HEK293 (cell line): Measurements from ENCODE around the gene KCNJ11.
A peak's percentile ranks its signal among the peaks of the same experiment; 100 is the strongest.

Experiments used
- FEZF1 ChIP-seq: fragments of 450-650 bp; formaldehyde crosslinking; IDR thresholded peaks from 2 replicates; pipeline ENCODE4 v1.5.1; 2016; ENCODE audit warnings: missing biosample characterization, missing genetic modification characterization
- GLI2 ChIP-seq: fragments of 450-650 bp; formaldehyde crosslinking; IDR thresholded peaks from 2 replicates; pipeline ENCODE4; 2017; ENCODE audit warnings: missing biosample characterization, missing genetic modification characterization, low read depth, borderline replicate concordance
- HOXC10 ChIP-seq: sonication (generic); formaldehyde crosslinking; IDR thresholded peaks from 2 replicates; pipeline ENCODE4 v1.8.1; 2023; ENCODE audit warnings: mild to moderate bottlenecking, missing genetic modification reagents
- KLF10 ChIP-seq: fragments of 450-650 bp; IDR thresholded peaks from 2 replicates; pipeline ENCODE4 v1.5.1; 2018; ENCODE audit warnings: missing biosample characterization, mild to moderate bottlenecking, missing genetic modification characterization
- YY1 ChIP-seq: fragments of 450-650 bp; formaldehyde crosslinking; IDR thresholded peaks from 2 replicates; pipeline ENCODE4 v1.5.1; 2018; ENCODE audit warnings: missing biosample characterization, missing genetic modification characterization
- ZIC2 ChIP-seq: fragments of 450-650 bp; formaldehyde crosslinking; IDR thresholded peaks from 2 replicates; pipeline ENCODE4 v1.5.1; 2016; ENCODE audit warnings: missing biosample characterization, missing genetic modification characterization
- ZNF175 ChIP-seq: fragments of 450-650 bp; formaldehyde crosslinking; IDR thresholded peaks from 2 replicates; pipeline ENCODE4 v1.5.1; 2016; ENCODE audit warnings: missing biosample characterization, missing genetic modification characterization
- ZNF184 ChIP-seq: fragments of 450-650 bp; IDR thresholded peaks from 2 replicates; pipeline ENCODE4 v1.5.1; 2018; ENCODE audit warnings: missing biosample characterization, mild to moderate bottlenecking, missing genetic modification characterization
- ZNF2 ChIP-seq: fragments of 450-650 bp; formaldehyde crosslinking; IDR thresholded peaks from 2 replicates; pipeline ENCODE4 v1.5.1; 2016; ENCODE audit warnings: missing biosample characterization, missing genetic modification characterization
- ZNF274 ChIP-seq, 2 experiments: fragments of 200-500 bp in 1 of 2; fragments of 450-650 bp in 1 of 2; sonication (Bioruptor generic) in 1 of 2; formaldehyde crosslinking in 1 of 2; IDR thresholded peaks; 2 replicates each; pipeline versions ENCODE4 v1.5.1 to v1.6.1; 2014 to 2016; ENCODE audit warnings: borderline replicate concordance in 1 of 2, inconsistent platforms in 1 of 2, low read length in 1 of 2, missing biosample characterization in 1 of 2, missing genetic modification characterization in 1 of 2
- ZNF280D ChIP-seq: fragments of 450-650 bp; formaldehyde crosslinking; IDR thresholded peaks from 2 replicates; pipeline ENCODE4 v1.5.1; 2016; ENCODE audit warnings: missing biosample characterization, missing genetic modification characterization
- ZNF311 ChIP-seq: fragments of 450-650 bp; formaldehyde crosslinking; IDR thresholded peaks from 2 replicates; pipeline ENCODE4 v1.5.1; 2017; ENCODE audit warnings: missing biosample characterization, missing genetic modification characterization, borderline replicate concordance
- ZNF37A ChIP-seq: fragments of 450-650 bp; IDR thresholded peaks from 2 replicates; pipeline ENCODE4 v1.5.1; 2018; ENCODE audit warnings: missing biosample characterization, missing genetic modification characterization
- ZNF529 ChIP-seq: fragments of 450-650 bp; formaldehyde crosslinking; IDR thresholded peaks from 2 replicates; pipeline ENCODE4 v1.5.1; 2017; ENCODE audit warnings: missing genetic modification characterization, missing biosample characterization; ENCODE audit not compliant: insufficient replicate concordance
- ZNF548 ChIP-seq: fragments of 450-650 bp; formaldehyde crosslinking; IDR thresholded peaks from 2 replicates; pipeline ENCODE4 v1.5.1; 2016; ENCODE audit warnings: missing biosample characterization, missing genetic modification characterization
- ZNF571 ChIP-seq: fragments of 450-650 bp; formaldehyde crosslinking; IDR thresholded peaks from 2 replicates; pipeline ENCODE4 v1.5.0; 2017; ENCODE audit warnings: missing biosample characterization, missing genetic modification characterization
- ZNF621 ChIP-seq: fragments of 450-650 bp; formaldehyde crosslinking; IDR thresholded peaks from 2 replicates; pipeline ENCODE4 v1.5.1; 2017; ENCODE audit warnings: missing biosample characterization, missing genetic modification characterization
- ZNF626 ChIP-seq: fragments of 450-650 bp; sonication (Bioruptor Pico); formaldehyde crosslinking; IDR thresholded peaks from 2 replicates; pipeline ENCODE4 v1.5.1; 2018; ENCODE audit warnings: missing biosample characterization, missing genetic modification characterization, inconsistent platforms
- ZNF654 ChIP-seq: fragments of 450-650 bp; formaldehyde crosslinking; IDR thresholded peaks from 2 replicates; pipeline ENCODE4 v1.5.1; 2016; ENCODE audit warnings: low read depth, missing biosample characterization, missing genetic modification characterization
- ZNF660 ChIP-seq: fragments of 450-650 bp; IDR thresholded peaks from 2 replicates; pipeline ENCODE4 v1.5.1; 2018; ENCODE audit warnings: missing biosample characterization, mild to moderate bottlenecking, missing genetic modification characterization
- ZNF785 ChIP-seq: fragments of 450-650 bp; formaldehyde crosslinking; IDR thresholded peaks from 2 replicates; pipeline ENCODE4 v1.5.1; 2016; ENCODE audit warnings: missing biosample characterization, missing genetic modification characterization
- ZNF837 ChIP-seq: fragments of 450-650 bp; formaldehyde crosslinking; IDR thresholded peaks from 2 replicates; pipeline ENCODE4 v1.5.1; 2016; ENCODE audit warnings: missing biosample characterization, missing genetic modification characterization
- TF ChIP-seq, protein P1 (sequence below): fragments of 450-650 bp; formaldehyde crosslinking; IDR thresholded peaks from 2 replicates; pipeline ENCODE4 v1.5.1; 2016; ENCODE audit warnings: missing biosample characterization, missing genetic modification characterization
- TF ChIP-seq, protein P2 (sequence below): fragments of 450-650 bp; formaldehyde crosslinking; IDR thresholded peaks from 2 replicates; pipeline ENCODE4 v1.5.1; 2016; ENCODE audit warnings: missing biosample characterization, missing genetic modification characterization
- TF ChIP-seq, protein P3 (sequence below): fragments of 450-650 bp; formaldehyde crosslinking; IDR thresholded peaks from 2 replicates; pipeline ENCODE4 v1.5.1; 2016; ENCODE audit warnings: missing biosample characterization, missing genetic modification characterization, borderline replicate concordance
- TF ChIP-seq, protein P4 (sequence below): fragments of 450-650 bp; formaldehyde crosslinking; IDR thresholded peaks from 2 replicates; pipeline ENCODE4 v1.5.1; 2016; ENCODE audit warnings: missing biosample characterization, missing genetic modification characterization

The KCNJ11 gene

DNA sequence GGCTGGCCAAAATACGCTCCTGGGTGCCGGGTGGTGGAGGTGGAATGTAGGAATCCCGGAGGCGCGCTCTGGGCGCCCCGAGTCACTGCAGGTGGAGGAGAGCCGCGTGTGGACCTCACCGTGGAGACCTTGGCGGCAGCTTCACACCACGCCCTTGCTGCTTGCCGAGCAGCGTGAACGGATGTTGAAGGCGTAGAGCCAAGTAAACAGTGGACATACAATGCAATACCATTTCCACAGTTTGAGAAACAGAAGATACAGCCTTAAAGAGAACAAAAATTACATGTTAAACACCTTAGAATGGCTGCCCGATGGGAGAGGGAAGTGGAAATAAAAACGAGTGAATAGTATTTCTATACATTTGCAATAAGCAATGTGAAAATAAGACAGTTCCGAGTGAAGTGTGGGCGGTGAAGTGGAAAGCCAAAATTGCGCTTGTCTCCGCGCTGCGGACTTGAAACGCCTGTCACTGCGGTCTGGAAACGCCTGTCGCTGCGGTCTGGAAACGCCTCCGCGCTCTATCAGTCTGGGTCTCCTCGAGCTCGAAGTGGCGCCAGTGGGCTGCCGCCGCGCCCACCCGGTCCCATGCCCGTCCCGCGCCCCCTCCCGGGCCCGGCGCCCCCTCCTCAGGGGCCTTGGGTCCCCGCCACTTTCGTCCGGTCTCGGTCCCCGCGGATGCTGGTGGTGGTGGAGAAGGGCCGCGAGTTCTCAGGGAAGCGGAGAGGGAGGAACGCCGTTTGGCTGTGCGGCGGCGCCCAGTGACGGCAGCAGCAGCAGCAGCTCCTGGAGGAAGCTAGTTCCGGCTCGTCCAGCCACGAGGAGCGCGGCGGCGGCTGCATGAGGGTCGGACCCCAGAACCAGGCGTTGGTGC, 35.3 kb downstream of the KCNJ11 start (continued):
- no peak for TF ChIP-seq ZNF548
- no peak for TF ChIP-seq ZNF311 (tag by site-specific recombination)
- TF ChIP-seq ZNF529 (tag by site-specific recombination) = no peak
- no peak for TF ChIP-seq ZNF654 (tag by site-specific recombination)
- TF ChIP-seq ZNF571 (tag by site-specific recombination) = no peak
- TF ChIP-seq ZNF280D (tag by site-specific recombination) = no peak
- TF ChIP-seq, protein P1, sequence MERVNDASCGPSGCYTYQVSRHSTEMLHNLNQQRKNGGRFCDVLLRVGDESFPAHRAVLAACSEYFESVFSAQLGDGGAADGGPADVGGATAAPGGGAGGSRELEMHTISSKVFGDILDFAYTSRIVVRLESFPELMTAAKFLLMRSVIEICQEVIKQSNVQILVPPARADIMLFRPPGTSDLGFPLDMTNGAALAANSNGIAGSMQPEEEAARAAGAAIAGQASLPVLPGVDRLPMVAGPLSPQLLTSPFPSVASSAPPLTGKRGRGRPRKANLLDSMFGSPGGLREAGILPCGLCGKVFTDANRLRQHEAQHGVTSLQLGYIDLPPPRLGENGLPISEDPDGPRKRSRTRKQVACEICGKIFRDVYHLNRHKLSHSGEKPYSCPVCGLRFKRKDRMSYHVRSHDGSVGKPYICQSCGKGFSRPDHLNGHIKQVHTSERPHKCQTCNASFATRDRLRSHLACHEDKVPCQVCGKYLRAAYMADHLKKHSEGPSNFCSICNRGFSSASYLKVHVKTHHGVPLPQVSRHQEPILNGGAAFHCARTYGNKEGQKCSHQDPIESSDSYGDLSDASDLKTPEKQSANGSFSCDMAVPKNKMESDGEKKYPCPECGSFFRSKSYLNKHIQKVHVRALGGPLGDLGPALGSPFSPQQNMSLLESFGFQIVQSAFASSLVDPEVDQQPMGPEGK (tag by site-specific recombination) = peak; percentile 82
- TF ChIP-seq ZIC2 (tag by site-specific recombination) = no peak
- TF ChIP-seq, protein P2, sequence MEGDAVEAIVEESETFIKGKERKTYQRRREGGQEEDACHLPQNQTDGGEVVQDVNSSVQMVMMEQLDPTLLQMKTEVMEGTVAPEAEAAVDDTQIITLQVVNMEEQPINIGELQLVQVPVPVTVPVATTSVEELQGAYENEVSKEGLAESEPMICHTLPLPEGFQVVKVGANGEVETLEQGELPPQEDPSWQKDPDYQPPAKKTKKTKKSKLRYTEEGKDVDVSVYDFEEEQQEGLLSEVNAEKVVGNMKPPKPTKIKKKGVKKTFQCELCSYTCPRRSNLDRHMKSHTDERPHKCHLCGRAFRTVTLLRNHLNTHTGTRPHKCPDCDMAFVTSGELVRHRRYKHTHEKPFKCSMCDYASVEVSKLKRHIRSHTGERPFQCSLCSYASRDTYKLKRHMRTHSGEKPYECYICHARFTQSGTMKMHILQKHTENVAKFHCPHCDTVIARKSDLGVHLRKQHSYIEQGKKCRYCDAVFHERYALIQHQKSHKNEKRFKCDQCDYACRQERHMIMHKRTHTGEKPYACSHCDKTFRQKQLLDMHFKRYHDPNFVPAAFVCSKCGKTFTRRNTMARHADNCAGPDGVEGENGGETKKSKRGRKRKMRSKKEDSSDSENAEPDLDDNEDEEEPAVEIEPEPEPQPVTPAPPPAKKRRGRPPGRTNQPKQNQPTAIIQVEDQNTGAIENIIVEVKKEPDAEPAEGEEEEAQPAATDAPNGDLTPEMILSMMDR = peak; percentile 68
- no peak for TF ChIP-seq ZNF37A (tag by site-specific recombination)
- no peak for TF ChIP-seq ZNF175 (tag by site-specific recombination)
- TF ChIP-seq HOXC10 (CRISPR knock-in tag) = no peak
- TF ChIP-seq, protein P3, sequence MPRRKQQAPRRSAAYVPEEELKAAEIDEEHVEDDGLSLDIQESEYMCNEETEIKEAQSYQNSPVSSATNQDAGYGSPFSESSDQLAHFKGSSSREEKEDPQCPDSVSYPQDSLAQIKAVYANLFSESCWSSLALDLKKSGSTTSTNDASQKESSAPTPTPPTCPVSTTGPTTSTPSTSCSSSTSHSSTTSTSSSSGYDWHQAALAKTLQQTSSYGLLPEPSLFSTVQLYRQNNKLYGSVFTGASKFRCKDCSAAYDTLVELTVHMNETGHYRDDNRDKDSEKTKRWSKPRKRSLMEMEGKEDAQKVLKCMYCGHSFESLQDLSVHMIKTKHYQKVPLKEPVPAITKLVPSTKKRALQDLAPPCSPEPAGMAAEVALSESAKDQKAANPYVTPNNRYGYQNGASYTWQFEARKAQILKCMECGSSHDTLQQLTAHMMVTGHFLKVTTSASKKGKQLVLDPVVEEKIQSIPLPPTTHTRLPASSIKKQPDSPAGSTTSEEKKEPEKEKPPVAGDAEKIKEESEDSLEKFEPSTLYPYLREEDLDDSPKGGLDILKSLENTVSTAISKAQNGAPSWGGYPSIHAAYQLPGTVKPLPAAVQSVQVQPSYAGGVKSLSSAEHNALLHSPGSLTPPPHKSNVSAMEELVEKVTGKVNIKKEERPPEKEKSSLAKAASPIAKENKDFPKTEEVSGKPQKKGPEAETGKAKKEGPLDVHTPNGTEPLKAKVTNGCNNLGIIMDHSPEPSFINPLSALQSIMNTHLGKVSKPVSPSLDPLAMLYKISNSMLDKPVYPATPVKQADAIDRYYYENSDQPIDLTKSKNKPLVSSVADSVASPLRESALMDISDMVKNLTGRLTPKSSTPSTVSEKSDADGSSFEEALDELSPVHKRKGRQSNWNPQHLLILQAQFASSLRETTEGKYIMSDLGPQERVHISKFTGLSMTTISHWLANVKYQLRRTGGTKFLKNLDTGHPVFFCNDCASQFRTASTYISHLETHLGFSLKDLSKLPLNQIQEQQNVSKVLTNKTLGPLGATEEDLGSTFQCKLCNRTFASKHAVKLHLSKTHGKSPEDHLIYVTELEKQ (tag by site-specific recombination) = no peak
- no peak for TF ChIP-seq ZNF626 (tag by site-specific recombination)
- no peak for TF ChIP-seq ZNF837 (tag by site-specific recombination)
- no peak for TF ChIP-seq FEZF1 (tag by site-specific recombination)
- TF ChIP-seq, protein P4, sequence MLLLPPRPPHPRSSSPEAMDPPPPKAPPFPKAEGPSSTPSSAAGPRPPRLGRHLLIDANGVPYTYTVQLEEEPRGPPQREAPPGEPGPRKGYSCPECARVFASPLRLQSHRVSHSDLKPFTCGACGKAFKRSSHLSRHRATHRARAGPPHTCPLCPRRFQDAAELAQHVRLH = 0 out of 2 replicates have a peak, but pooled peaks have one; percentile 12
- peak; percentile 72; the same call in 1 of the 2 replicates for TF ChIP-seq ZNF2 (tag by site-specific recombination)
- no peak for TF ChIP-seq ZNF184 (tag by site-specific recombination)
- no peak for TF ChIP-seq YY1
- TF ChIP-seq GLI2 (tag by site-specific recombination) = no peak
- no peak for TF ChIP-seq ZNF274 (IDR thresholded peaks at IDR 0.05; ENCODE audit: low read length)
- TF ChIP-seq ZNF274 (tag by site-specific recombination; IDR thresholded peaks at IDR 0.05; ENCODE audit: borderline replicate concordance) = no peak
- TF ChIP-seq ZNF660 (tag by site-specific recombination) = 0 out of 2 replicates have a peak, but pooled peaks have one; percentile 44
- TF ChIP-seq ZNF621 = no peak
- peak; percentile 38; the same call in 1 of the 2 replicates for TF ChIP-seq KLF10 (tag by site-specific recombination)
- TF ChIP-seq ZNF785 (tag by site-specific recombination) = no peak
